Esophagus muscularis mucosa (tissue), 4 donors: ENCODE data around the gene GAA. TPM values are rescaled to one million over a fixed set of nuclear protein-coding genes. Genes with fewer than 3 reads are reported as not detected.

Experiments
- DNase-seq: peaks from one replicate; pipeline ENCODE4 v3.0.0-alpha.2; 2017; ENCODE audit errors: extremely low spot score
- H3K27ac ChIP-seq, 4 donors: fragments of 200-600 bp; sonication (generic); replicated peaks in 1 of 4; 1 replicate in 3 of 4; 2 replicates in 1 of 4; pipeline ENCODE4 v1.5.1; 2016 to 2019; ENCODE audit warnings: mild to moderate bottlenecking in 1 of 4
- H3K27me3 ChIP-seq, 4 donors: fragments of 200-600 bp; sonication (generic); one replicate each; pipeline versions ENCODE4 v1.5.1 to v1.6.0; 2016 to 2019
- H3K36me3 ChIP-seq, 4 donors: fragments of 200-600 bp; sonication (generic); one replicate each; pipeline ENCODE4 v1.5.1; 2016 to 2019
- H3K4me1 ChIP-seq, 4 donors: fragments of 200-600 bp; sonication (generic); one replicate each; pipeline ENCODE4 v1.5.1; 2016 to 2019
- H3K4me3 ChIP-seq, 4 donors: fragments of 200-600 bp; sonication (generic); 1 replicate in 2 of 4; 2 replicates in 2 of 4; pipeline ENCODE4 v1.5.1; 2016 to 2019; ENCODE audit warnings: mild to moderate bottlenecking in 4 of 4, moderate library complexity in 1 of 4
- H3K9me3 ChIP-seq, 4 donors: fragments of 200-600 bp; sonication (generic); 1 replicate in 3 of 4; 2 replicates in 1 of 4; pipeline ENCODE4 v1.5.1; 2016 to 2019
- EP300 ChIP-seq: sonication (generic); formaldehyde crosslinking; IDR thresholded peaks from one replicate; pipeline ENCODE4 v1.6.1; 2017; ENCODE audit warnings: antibody characterized with exemption
- POLR2A ChIP-seq: fragments of 450-650 bp; IDR thresholded peaks from one replicate; pipeline ENCODE4 v1.6.1; 2017; ENCODE audit warnings: antibody characterized with exemption, moderate library complexity, mild to moderate bottlenecking, low read depth
- POLR2AphosphoS5 ChIP-seq, 2 donors: sonication (generic); formaldehyde crosslinking; IDR thresholded peaks; one replicate each; pipeline ENCODE4 v1.6.1; 2017; ENCODE audit warnings: antibody characterized with exemption in 2 of 2
- WGBS: methylation state at CpG from one replicate; pipeline ENCODE4 v1.1.5; 2018; 5-methylcytosine and 5-hydroxymethylcytosine counted together
- intact Hi-C: fragments of 100-400 bp; cut with DNase I; formaldehyde crosslinking; loops from one replicate; pipeline ENCODE4 v1.15.1; 2023
- total RNA-seq, 4 donors: library from RNA; depleted of rRNA; stranded (reverse); fragments of >200 nt; gene quantifications; one replicate each; pipeline versions ENCODE4 v1.1.0 to v1.2.1, GENCODE V29; 2016
- TF ChIP-seq, protein P1 (sequence below), 3 experiments: fragments of 200-600 bp in 2 of 3; fragments of 450-650 bp in 1 of 3; sonication (generic) in 2 of 3; IDR thresholded peaks; one replicate each; pipeline ENCODE4 v1.5.1; 2017 to 2019; ENCODE audit warnings: antibody characterized with exemption in 3 of 3, mild to moderate bottlenecking in 2 of 3, moderate library complexity in 1 of 3

The GAA gene
- total RNA-seq, 4 donors from 2014 or later = 65.4 to 84.4 (median 73.7) TPM

DNA sequence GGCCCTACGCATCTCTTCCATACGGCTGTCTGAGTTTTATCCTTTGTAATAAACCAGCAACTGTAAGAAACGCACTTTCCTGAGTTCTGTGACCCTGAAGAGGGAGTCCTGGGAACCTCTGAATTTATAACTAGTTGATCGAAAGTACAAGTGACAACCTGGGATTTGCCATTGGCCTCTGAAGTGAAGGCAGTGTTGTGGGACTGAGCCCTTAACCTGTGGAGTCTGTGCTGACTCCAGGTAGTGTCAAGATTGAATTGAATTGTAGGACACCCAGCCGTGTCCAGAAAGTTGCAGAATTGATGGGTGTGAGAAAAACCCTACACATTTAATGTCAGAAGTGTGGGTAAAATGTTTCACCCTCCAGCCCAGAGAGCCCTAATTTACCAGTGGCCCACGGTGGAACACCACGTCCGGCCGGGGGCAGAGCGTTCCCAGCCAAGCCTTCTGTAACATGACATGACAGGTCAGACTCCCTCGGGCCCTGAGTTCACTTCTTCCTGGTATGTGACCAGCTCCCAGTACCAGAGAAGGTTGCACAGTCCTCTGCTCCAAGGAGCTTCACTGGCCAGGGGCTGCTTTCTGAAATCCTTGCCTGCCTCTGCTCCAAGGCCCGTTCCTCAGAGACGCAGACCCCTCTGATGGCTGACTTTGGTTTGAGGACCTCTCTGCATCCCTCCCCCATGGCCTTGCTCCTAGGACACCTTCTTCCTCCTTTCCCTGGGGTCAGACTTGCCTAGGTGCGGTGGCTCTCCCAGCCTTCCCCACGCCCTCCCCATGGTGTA is 1.5 kb downstream of the GAA start:
- Histone ChIP-seq H3K27ac (no peak overlapping the region), H3K27me3 (no peaks in the 10 kb centered on the region), H3K9me3 (no peaks in the 10 kb centered on the region), H3K4me3 (peak overlapping the region in 1 of 4 donors; percentile 93), H3K4me1 (peaks cover 14 to 41% (median 27%) of the 10 kb centered on the region in 4 donors), H3K36me3 (peaks cover 0 to 16% (median 6%) of the 10 kb centered on the region in 4 donors)
- 91% methylated on average over 11 of the region's 15 CpGs for WGBS
- no peak for DNase-seq
- TF ChIP-seq, protein P1, sequence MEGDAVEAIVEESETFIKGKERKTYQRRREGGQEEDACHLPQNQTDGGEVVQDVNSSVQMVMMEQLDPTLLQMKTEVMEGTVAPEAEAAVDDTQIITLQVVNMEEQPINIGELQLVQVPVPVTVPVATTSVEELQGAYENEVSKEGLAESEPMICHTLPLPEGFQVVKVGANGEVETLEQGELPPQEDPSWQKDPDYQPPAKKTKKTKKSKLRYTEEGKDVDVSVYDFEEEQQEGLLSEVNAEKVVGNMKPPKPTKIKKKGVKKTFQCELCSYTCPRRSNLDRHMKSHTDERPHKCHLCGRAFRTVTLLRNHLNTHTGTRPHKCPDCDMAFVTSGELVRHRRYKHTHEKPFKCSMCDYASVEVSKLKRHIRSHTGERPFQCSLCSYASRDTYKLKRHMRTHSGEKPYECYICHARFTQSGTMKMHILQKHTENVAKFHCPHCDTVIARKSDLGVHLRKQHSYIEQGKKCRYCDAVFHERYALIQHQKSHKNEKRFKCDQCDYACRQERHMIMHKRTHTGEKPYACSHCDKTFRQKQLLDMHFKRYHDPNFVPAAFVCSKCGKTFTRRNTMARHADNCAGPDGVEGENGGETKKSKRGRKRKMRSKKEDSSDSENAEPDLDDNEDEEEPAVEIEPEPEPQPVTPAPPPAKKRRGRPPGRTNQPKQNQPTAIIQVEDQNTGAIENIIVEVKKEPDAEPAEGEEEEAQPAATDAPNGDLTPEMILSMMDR (IDR thresholded peaks at IDR 0.05) = no peak
- TF ChIP-seq POLR2A (no peak), EP300 (no peak), POLR2AphosphoS5 (IDR thresholded peaks at IDR 0.05) (no peak)
- intact Hi-C loops = loop anchor here (5.0 kb wide), 1 partner anchor 44 kb away; the partner anchor contains the start of gene EIF4A3

DNA sequence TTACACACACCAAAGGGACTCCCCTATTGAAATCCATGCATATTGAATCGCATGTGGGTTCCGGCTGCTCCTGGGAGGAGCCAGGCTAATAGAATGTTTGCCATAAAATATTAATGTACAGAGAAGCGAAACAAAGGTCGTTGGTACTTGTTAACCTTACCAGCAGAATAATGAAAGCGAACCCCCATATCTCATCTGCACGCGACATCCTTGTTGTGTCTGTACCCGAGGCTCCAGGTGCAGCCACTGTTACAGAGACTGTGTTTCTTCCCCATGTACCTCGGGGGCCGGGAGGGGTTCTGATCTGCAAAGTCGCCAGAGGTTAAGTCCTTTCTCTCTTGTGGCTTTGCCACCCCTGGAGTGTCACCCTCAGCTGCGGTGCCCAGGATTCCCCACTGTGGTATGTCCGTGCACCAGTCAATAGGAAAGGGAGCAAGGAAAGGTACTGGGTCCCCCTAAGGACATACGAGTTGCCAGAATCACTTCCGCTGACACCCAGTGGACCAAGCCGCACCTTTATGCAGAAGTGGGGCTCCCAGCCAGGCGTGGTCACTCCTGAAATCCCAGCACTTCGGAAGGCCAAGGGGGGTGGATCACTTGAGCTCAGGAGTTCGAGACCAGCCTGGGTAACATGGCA is 2.2 kb downstream of the GAA start:
- Histone ChIP-seq H3K27me3 (no peaks in the 10 kb centered on the region), H3K4me1 (peaks cover 14 to 41% (median 27%) of the 10 kb centered on the region in 4 donors), H3K4me3 (no peak overlapping the region), H3K9me3 (no peaks in the 10 kb centered on the region), H3K27ac (no peak overlapping the region), H3K36me3 (peaks cover 0 to 23% (median 10%) of the 10 kb centered on the region in 4 donors)
- DNase-seq = no peak
- intact Hi-C loops = loop anchor here (5.0 kb wide), 1 partner anchor 44 kb away; the partner anchor contains the start of gene EIF4A3
- TF ChIP-seq, protein P1 (IDR thresholded peaks at IDR 0.05) = no peak
- no peak for TF ChIP-seq EP300
- TF ChIP-seq POLR2A = no peak
- TF ChIP-seq POLR2AphosphoS5 (IDR thresholded peaks at IDR 0.05) = no peak
- 95% methylated on average over 16 of the region's 19 CpGs for WGBS

DNA sequence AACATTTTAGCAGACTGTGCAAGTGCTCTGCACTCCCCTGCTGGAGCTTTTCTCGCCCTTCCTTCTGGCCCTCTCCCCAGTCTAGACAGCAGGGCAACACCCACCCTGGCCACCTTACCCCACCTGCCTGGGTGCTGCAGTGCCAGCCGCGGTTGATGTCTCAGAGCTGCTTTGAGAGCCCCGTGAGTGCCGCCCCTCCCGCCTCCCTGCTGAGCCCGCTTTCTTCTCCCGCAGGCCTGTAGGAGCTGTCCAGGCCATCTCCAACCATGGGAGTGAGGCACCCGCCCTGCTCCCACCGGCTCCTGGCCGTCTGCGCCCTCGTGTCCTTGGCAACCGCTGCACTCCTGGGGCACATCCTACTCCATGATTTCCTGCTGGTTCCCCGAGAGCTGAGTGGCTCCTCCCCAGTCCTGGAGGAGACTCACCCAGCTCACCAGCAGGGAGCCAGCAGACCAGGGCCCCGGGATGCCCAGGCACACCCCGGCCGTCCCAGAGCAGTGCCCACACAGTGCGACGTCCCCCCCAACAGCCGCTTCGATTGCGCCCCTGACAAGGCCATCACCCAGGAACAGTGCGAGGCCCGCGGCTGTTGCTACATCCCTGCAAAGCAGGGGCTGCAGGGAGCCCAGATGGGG is 3.1 kb downstream of the GAA start:
- no peak for TF ChIP-seq POLR2AphosphoS5 (IDR thresholded peaks at IDR 0.05)
- no peak for TF ChIP-seq POLR2A
- TF ChIP-seq, protein P1 (IDR thresholded peaks at IDR 0.05) = no peak
- no peak for TF ChIP-seq EP300
- intact Hi-C loops = loop anchor here (5.0 kb wide), 1 partner anchor 43 kb away; the partner anchor contains the start of gene EIF4A3
- Histone ChIP-seq H3K9me3 (no peaks in the 10 kb centered on the region), H3K4me3 (no peak overlapping the region), H3K27ac (no peak overlapping the region), H3K36me3 (peaks cover 0 to 32% (median 15%) of the 10 kb centered on the region in 4 donors), H3K27me3 (no peaks in the 10 kb centered on the region), H3K4me1 (peaks cover 14 to 41% (median 27%) of the 10 kb centered on the region in 4 donors)
- no peak for DNase-seq
- WGBS = 74% methylated on average over 22 of the region's 26 CpGs

DNA sequence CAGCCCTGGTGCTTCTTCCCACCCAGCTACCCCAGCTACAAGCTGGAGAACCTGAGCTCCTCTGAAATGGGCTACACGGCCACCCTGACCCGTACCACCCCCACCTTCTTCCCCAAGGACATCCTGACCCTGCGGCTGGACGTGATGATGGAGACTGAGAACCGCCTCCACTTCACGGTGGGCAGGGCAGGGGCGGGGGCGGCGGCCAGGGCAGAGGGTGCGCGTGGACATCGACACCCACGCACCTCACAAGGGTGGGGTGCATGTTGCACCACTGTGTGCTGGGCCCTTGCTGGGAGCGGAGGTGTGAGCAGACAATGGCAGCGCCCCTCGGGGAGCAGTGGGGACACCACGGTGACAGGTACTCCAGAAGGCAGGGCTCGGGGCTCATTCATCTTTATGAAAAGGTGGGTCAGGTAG is 3.6 kb downstream of the GAA start:
- 89% methylated on average over 14 of the region's 18 CpGs for WGBS
- peaks cover 14 to 41% (median 27%) of the 10 kb centered on the region in 4 donors for H3K4me1 ChIP-seq
- H3K27ac ChIP-seq = no peak overlapping the region
- TF ChIP-seq EP300 (no peak), POLR2A (no peak), POLR2AphosphoS5 (IDR thresholded peaks at IDR 0.05) (no peak)
- TF ChIP-seq, protein P1 (IDR thresholded peaks at IDR 0.05) = no peak
- no peak overlapping the region for H3K4me3 ChIP-seq
- H3K36me3 ChIP-seq = peaks cover 0 to 36% (median 21%) of the 10 kb centered on the region in 4 donors
- no peaks in the 10 kb centered on the region for H3K27me3 ChIP-seq
- DNase-seq = no peak
- intact Hi-C loops = loop anchor here (5.0 kb wide), 1 partner anchor 42 kb away; the partner anchor contains the start of gene EIF4A3
- no peaks in the 10 kb centered on the region for H3K9me3 ChIP-seq
